Mucosa of stomach (tissue), 1 donor: ENCODE results near the gene CDK5RAP2.

Experiments
- H3K27me3 ChIP-seq: one replicate; pipeline ENCODE4 v1.7.0; 2013; ENCODE audit warnings: mild to moderate bottlenecking, low read length; ENCODE audit not compliant: control insufficient read depth, insufficient read depth
- H3K36me3 ChIP-seq: one replicate; pipeline ENCODE4 v1.7.0; 2013; ENCODE audit warnings: low read length; ENCODE audit not compliant: control insufficient read depth, insufficient read depth
- H3K4me1 ChIP-seq: one replicate; pipeline ENCODE4 v1.7.0; 2013; ENCODE audit warnings: mild to moderate bottlenecking, low read length; ENCODE audit not compliant: control insufficient read depth, insufficient read depth
- H3K4me3 ChIP-seq: one replicate; pipeline ENCODE4 v1.7.0; 2013; ENCODE audit warnings: low read length
- H3K9ac ChIP-seq: one replicate; pipeline ENCODE4 v1.7.0; 2013; ENCODE audit warnings: mild to moderate bottlenecking, low read length, moderate library complexity
- H3K9me3 ChIP-seq: one replicate; pipeline ENCODE4 v1.7.0; 2013; ENCODE audit warnings: mild to moderate bottlenecking, low read length, moderate library complexity; ENCODE audit not compliant: control insufficient read depth
- donor health status: Pancreatic carcinoma.

The CDK5RAP2 gene

GRCh38 chr9:120388003-120388855 is 191.7 kb downstream of the CDK5RAP2 start:
- Histone ChIP-seq H3K27me3 (no peaks in the 10 kb centered on the region), H3K4me1 (peaks cover 36% of the 10 kb centered on the region), H3K36me3 (peaks cover 3% of the 10 kb centered on the region), H3K9ac (no peak overlapping the region), H3K4me3 (no peak overlapping the region), H3K9me3 (no peaks in the 10 kb centered on the region)

DNA sequence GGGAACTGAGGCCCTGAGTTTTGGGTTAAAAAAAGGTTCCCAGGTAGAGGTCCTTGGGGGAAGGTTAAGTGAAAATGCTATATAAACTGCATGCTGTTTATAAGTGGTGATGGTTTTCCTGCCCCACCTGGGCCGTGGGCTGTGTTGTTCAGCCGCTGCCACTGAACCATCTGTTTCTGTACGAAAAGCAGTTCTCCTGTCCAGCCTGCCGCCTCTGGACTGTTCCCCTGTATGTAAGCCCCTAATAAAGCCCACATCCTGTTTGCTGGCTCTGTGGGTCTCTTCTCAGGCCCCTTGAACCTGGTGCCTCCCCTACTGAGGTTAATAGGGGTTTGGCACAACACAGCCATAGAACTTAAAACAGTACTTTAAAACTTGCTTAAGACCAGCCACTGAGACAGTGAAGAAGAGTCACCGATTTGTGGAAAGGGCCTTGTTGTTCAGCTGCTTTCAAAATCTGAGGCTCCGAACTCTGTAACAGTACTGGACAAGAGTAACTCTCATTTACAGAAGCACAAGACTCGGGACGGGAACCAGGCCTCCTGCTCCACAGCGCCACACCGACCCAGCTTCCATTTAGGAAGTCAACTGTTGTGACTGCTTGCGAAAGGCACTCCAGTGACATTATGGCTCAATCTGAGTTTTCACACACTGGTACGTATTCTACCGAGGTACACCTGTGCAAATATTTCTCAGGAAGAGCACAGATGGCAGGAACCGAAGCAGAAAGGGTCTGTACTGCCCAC is 192.5 kb downstream of the CDK5RAP2 start:
- Histone ChIP-seq H3K27me3 (no peaks in the 10 kb centered on the region), H3K4me1 (peaks cover 36% of the 10 kb centered on the region), H3K36me3 (no peaks in the 10 kb centered on the region), H3K9me3 (no peaks in the 10 kb centered on the region), H3K9ac (no peak overlapping the region), H3K4me3 (no peak overlapping the region)

DNA sequence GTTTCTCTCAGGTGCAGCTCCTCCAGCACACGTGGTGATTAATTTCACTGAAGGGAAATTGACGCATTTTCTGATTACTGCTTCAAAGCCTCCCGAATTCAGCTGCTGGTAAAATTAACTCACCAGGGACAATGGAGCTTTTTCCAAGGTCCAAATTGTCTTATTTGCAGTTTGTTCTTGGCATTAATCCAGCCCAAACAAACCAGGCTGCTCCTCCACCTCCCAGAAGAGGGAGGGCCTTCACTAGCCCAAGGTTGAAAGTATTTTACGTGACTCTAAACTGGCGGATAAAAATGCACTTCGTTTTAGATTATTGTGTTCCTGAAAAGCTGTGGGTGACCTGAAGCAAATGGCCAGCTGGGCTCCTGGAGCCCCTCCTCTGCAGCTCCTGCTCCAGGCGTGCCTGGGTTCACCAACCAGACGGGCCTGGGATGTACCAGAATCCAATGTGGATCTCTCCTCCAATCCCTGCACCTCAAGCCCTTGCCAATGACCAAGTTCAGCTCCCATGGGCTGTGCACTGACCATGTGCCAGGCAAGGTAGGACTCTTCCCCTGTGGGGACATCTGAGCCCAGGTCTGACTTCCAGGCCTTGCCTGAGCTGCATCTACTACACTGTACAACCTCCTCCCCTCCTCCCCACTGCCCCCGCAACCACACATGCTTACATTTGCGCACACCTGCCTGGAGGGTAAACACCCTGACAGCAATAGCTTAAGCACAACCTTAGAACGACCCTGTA is 193.4 kb downstream of the CDK5RAP2 start:
- Histone ChIP-seq H3K9ac (no peak overlapping the region), H3K4me1 (peaks cover 36% of the 10 kb centered on the region)

GRCh38 chr9:120385606-120386389 is 194.2 kb downstream of the CDK5RAP2 start:
- Histone ChIP-seq H3K27me3 (no peaks in the 10 kb centered on the region), H3K36me3 (no peaks in the 10 kb centered on the region), H3K4me1 (peaks cover 36% of the 10 kb centered on the region), H3K9me3 (no peaks in the 10 kb centered on the region), H3K9ac (no peak overlapping the region), H3K4me3 (no peak overlapping the region)

More for the DNA sequence above, 193.4 kb downstream of the CDK5RAP2 start:
- Histone ChIP-seq H3K4me3 (no peak overlapping the region), H3K9me3 (no peaks in the 10 kb centered on the region), H3K27me3 (no peaks in the 10 kb centered on the region), H3K36me3 (no peaks in the 10 kb centered on the region)

GRCh38 chr9:120384925-120385272 is 195.1 kb downstream of the CDK5RAP2 start:
- H3K4me3 ChIP-seq: no peak overlapping the region
- H3K27me3 ChIP-seq: no peaks in the 10 kb centered on the region
- no peak overlapping the region for H3K9ac ChIP-seq
- no peaks in the 10 kb centered on the region for H3K9me3 ChIP-seq
- no peaks in the 10 kb centered on the region for H3K36me3 ChIP-seq
- H3K4me1 ChIP-seq: peaks cover 32% of the 10 kb centered on the region

- Histone ChIP-seq H3K9ac (no peak overlapping the region), H3K27me3 (no peaks in the 10 kb centered on the region), H3K4me3 (no peak overlapping the region), H3K4me1 (peaks cover 32% of the 10 kb centered on the region), H3K36me3 (no peaks in the 10 kb centered on the region), H3K9me3 (no peaks in the 10 kb centered on the region)
Measured at GRCh38 chr9:120383999-120384924, 195.7 kb downstream of the CDK5RAP2 start.

GRCh38 chr9:120383611-120383998 is 196.4 kb downstream of the CDK5RAP2 start:
- Histone ChIP-seq H3K4me1 (peaks cover 32% of the 10 kb centered on the region), H3K27me3 (no peaks in the 10 kb centered on the region), H3K9ac (no peak overlapping the region), H3K4me3 (no peak overlapping the region), H3K36me3 (no peaks in the 10 kb centered on the region), H3K9me3 (no peaks in the 10 kb centered on the region)

DNA sequence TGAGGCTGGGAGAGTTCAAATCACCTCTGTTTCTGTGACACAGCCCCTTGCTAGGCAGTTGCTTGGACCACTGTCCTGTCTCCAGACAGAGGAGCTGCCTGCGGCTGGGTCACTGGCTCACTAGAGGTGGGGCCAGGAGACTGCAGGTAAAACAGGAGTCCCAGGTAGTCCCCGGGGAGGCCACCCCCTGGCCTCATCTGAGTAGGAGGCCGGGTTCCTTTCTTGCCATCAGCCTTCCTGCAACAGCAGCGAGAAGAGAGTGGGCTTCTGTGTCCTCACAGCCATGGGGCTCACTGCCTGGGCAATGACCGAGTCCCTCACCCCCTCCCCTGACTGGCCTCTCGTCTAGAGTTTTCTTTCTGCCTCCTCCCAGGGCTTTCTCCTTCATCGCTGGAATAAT is 197.5 kb downstream of the CDK5RAP2 start:
- no peaks in the 10 kb centered on the region for H3K27me3 ChIP-seq
- H3K4me1 ChIP-seq: peaks cover 32% of the 10 kb centered on the region
- no peaks in the 10 kb centered on the region for H3K36me3 ChIP-seq
- no peak overlapping the region for H3K9ac ChIP-seq
- no peak overlapping the region for H3K4me3 ChIP-seq
- H3K9me3 ChIP-seq: no peaks in the 10 kb centered on the region

GRCh38 chr9:120381839-120382238 is 198.1 kb downstream of the CDK5RAP2 start:
- no peaks in the 10 kb centered on the region for H3K27me3 ChIP-seq
- no peak overlapping the region for H3K4me3 ChIP-seq
- H3K4me1 ChIP-seq: peaks cover 30% of the 10 kb centered on the region
- no peak overlapping the region for H3K9ac ChIP-seq
- no peaks in the 10 kb centered on the region for H3K36me3 ChIP-seq
- no peaks in the 10 kb centered on the region for H3K9me3 ChIP-seq

DNA sequence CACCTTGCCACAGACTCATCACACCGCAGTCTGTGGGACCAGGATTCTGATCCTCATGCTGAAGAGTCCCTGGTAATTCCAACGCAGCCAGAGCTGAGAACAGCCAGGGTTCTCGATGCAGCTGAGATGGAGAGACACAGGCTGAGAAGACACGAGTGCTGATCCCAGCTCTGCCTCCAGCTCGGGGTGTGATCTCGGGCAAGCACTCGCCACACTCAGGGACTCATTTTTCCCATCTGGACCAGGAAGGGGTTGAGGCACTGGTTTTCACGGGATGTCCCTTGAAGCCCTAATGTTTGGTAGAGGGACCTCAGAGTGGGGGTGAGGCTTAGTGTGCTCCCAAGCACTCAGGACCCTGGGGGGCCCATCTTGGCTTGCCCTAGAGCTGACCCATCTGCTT is 200.4 kb downstream of the CDK5RAP2 start:
- Histone ChIP-seq H3K36me3 (no peaks in the 10 kb centered on the region), H3K9ac (no peak overlapping the region), H3K9me3 (no peaks in the 10 kb centered on the region), H3K27me3 (no peaks in the 10 kb centered on the region), H3K4me1 (peaks cover 10% of the 10 kb centered on the region), H3K4me3 (no peak overlapping the region)

DNA sequence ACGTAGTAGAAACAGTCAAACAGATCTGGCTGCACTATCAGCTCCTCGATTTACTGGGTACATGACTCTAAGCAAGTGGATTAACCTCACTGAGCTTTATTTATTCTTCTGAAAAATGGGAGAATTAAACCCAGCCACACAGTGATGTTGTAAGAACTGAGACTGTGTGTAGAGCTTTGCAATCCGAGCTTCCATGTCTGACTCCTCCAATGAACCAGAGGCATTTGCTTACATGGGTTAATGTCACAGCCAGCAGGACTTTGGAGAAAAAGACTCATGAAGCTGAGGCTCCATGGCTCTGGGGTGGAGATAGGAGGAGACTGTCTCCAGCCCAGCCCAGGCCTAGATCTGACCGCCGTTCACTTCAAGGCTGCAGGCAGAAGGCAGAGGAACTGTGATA is 201.3 kb downstream of the CDK5RAP2 start:
- Histone ChIP-seq H3K9ac (no peak overlapping the region), H3K27me3 (no peaks in the 10 kb centered on the region), H3K9me3 (no peaks in the 10 kb centered on the region), H3K4me1 (peaks cover under 1% of the 10 kb centered on the region), H3K36me3 (no peaks in the 10 kb centered on the region), H3K4me3 (no peak overlapping the region)
